GM19467 (cell line): Measurements from ENCODE around the gene SNX20.
A peak's percentile ranks its signal among the peaks of the same experiment; 100 is the strongest.

Experiments used
- ATAC-seq: cut with Tn5 transposase; IDR thresholded peaks from one replicate; pipeline ENCODE4 v1.9.1; 2021; ENCODE audit warnings: mild to moderate bottlenecking, moderate library complexity; ENCODE audit not compliant: unreplicated experiment

The SNX20 gene

GRCh38 chr16:50683689-50684374 lies 2.7 kb upstream of the SNX20 start:
- peak; percentile 57 for ATAC-seq

DNA sequence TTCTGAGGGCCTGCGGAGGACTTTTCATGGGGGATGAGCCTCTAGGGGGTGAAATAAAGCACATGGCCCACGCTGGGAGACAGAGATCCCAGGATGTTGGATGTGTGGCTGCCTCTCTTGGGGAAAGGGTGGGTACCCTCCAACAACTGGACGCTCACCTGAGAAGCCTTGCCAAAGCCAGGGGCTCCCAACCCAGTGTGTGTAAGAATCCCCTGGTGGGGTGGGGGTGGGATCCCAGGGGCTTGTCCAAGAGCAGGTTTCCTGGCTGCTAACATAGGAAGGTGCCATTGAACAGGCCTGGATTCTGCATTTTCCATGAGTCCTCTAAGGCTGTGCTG lies 587 bp downstream of the SNX20 start:
- ATAC-seq: no peak

DNA sequence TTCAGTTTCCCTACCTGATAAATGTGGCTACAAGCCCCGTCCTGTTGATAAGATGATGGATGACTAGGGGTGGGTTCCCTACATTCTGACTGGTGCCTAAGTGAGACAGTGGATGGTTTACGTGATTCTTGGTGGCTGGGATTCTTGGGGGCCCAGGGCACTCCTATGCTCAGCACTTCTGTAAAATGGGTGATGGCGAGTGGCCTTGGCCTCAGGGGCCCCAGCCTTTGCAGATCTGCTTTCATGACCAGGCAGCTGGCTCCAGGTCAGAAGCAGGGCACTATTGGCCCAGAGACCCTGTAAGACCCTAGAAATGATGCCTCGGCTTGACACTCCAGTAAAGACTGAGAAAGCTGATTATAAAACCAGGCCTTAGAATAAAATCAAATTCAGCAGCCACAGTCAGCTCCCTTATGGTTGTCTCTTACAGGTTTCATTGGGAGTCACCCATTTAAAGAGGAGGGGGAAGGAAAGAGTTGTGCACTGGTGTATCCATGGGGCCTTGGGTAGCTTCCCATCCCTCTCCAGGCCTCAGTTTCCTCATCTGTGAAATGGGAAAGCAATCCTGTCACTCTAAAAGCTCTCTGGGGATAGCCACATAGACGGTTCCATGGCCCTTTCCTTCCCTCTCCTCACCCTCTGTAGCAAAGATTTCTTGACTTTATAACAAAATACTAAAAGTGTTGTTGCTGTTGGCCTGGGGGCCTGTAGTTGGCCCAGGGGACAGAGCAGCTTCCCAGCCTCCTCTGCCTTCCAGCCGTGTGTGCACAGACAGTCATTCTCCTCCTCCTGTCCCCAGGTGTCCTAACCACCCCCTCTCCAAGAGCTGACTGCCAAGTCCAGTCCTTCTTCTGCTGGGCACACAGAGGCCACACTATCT lies 1.2 kb downstream of the SNX20 start:
- ATAC-seq: no peak

GRCh38 chr16:50679266-50679665 lies 1.8 kb downstream of the SNX20 start:
- no peak for ATAC-seq

GRCh38 chr16:50678531-50678930 lies 2.6 kb downstream of the SNX20 start:
- no peak for ATAC-seq

DNA sequence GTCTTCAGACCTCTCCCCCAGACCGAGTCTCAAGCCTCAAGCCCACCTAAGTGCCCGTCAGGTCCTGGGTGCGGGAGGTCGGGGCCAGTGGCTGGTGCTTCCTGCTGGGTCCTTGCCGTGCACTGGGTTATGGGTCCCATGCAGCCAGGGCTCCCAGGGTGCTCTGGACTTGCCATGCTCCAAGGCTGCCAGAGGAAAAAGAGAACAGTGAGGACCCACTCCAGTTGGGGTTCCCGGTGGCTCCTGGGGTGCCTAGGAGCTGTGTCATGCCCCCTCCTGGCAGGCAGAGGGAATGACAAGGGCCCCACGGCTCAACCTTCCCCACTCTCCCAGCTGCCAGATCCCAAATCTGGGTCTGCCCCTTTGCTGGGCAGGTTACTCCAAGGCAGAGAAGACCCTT lies 3.8 kb downstream of the SNX20 start:
- ATAC-seq: no peak

- no peak for ATAC-seq
Observed at GRCh38 chr16:50676684-50677225, 4.4 kb downstream of the SNX20 start.

DNA sequence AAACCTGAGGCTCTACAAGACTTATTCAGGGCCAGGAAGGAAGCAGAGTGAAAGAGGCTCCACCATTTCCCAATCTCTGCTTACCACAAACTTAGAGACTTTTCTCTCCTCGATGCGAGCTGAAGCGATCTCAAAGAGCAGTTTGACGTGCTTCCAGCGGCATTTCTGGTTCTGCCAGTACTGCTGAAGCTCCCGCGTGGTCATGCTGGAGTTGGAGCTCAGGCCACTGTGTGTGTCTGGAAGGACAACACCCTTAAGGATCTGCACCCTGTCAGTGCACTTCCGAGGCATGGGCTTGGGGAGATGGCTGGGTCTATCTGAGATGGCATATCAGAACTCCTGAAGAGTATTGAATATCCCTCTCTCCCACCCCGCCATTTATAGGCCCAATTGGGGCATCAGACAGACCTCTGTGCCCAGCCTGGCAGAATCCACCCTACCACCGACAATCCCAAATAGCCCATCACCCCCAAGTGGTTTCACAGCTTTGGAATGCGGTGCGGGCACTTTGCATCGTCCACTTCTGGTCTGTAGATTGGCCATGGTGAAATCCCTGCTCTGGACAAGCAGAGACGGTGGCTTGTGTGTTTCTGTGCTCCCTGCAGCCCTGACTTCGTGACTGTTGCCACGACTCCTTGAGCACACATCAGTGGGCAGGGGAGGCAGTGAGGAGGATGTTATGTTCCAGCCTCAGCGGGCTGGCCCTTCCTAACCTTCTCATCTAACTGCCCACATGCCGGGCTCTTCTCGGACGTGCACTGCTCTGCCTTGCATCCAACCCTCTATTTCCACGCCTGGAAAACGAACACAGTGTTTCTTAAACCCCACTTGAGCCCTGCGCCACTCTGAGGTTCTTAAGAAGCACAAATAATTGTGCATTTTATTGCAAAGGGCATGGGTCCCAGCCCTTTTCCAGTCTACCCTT lies 5.2 kb downstream of the SNX20 start:
- ATAC-seq: no peak

- ATAC-seq: no peak
Observed at GRCh38 chr16:50674831-50675230, 6.3 kb downstream of the SNX20 start.

DNA sequence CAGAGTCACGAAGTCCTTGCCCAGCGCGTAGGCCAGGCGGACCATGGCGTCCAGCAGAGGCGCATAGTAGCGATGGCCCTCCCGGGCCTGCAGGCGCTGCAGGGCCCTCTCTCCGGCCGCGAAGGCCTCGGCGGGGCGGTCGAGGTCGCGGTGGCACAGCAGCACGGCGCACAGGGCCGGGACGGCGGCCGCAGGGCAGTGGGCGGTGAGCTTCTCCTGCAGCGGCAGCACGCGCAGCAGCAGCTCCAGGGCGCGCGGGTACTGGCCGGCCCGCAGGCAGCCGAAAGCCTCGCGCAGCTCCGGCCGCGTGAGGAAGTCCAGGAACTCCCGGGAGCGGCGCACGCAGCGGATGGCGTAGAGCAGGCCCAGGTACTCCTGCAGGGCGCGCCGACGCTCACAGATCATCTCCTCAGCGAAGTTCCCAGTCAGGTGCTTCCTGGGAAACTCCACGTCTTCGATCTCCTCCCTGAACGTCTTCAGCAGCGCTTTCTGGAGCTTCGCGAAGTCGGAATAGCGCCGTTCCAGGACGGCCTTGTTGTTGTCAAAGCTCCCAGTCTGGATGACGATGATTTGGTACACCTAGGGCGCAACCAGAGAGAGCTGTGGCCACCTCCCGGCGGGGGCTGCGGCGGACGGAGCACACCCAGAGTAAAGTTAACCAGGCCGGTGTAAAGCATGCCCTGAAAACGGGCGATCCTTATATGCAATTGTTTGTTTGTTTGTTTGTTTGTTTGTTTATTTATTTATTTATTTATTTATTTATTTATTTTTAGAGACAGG lies 7.4 kb downstream of the SNX20 start:
- ATAC-seq: no peak

DNA sequence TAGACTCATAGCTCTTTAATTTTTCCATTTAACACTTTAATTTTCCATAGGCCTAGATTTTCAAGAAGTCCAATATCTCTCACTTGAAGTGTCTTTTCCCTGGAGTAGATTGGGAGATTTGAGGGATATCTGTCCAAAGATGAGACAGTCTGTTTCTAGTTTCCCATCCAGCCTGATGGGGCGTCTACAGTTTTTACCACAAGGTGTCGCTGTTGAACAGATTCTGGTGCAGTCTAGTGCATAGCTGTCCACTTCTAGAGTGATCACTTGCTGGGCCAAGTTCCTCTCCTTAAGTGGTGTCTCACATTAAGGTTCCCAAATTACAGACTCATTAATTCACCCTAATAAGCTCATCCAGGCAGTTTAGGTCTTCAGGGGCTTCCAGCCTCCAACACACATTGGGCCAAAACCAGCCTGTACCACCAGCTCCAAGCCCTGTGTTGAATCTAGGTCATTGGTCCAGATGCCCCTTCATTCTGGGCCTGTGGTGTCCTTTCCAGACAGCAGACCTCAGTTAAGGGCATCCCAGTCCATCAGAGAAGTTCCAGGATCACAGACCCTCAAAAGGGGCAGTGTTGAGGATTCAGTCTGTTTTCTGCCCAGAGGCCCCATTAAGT lies 9.4 kb downstream of the SNX20 start:
- no peak for ATAC-seq

- ATAC-seq: no peak
Observed at GRCh38 chr16:50670476-50670875, 10.6 kb downstream of the SNX20 start.

DNA sequence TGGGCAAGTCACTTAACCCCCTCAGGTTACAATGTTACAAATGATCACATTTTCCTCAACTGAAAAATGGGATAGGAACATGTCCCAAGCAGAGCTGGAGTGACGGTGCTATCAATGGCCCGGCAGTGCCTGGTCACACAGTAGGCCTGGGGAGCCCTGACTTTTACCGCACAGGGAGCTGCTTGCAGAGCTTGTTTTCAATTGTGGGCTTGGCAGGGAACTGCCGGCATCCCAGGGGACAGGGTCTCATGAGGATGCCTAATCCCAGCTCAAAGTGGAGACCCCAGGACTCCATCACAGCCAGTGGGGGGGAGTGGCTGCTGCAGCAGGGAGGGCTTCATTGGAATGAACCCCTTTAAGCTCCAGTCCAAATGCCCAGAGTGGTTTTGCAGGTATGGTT lies 11.4 kb downstream of the SNX20 start:
- ATAC-seq: no peak

- ATAC-seq: no peak
Observed at GRCh38 chr16:50668368-50669008, 12.6 kb downstream of the SNX20 start.

DNA sequence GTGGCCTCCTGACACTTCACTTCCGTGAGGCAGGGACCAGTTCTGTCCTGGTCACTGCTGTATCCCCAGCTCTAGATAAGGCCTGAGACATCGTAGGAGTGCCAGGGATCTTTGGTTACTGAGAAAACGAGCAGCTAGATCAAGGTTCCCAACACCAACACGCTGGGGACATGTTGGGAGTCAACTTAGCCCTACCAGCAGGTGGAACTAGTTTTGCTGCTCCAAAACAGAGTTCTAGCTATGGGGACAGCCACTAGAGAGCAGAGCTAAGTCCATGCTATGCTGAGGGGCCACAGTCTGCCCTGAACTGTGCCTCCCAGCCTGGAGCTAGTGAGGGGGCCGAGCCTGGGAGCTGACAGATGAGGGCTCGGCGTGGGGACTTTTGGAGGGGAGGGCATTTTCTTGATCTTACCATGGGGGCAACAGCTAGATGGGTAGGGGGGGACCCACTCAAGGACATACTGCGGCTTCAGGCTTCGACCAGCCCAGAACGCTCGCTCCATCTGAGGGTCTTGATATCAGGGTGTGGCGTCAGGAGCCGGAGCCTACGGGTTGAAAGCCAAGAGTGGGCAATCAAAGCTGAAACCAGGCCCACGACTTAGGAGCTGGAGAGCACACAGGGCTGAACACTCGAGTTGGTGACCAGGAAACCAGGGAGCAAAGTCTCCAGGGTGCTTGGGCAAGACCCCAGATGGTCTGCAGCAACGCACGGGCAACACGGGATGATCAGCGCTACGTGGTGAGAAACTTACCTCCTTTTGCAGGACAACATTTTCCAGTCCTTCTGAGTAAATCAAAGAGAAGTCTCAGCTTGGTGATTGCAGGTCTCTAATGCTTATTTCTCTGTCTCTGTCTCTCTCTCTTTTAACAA lies 13.4 kb downstream of the SNX20 start:
- ATAC-seq: peak; percentile 11

DNA sequence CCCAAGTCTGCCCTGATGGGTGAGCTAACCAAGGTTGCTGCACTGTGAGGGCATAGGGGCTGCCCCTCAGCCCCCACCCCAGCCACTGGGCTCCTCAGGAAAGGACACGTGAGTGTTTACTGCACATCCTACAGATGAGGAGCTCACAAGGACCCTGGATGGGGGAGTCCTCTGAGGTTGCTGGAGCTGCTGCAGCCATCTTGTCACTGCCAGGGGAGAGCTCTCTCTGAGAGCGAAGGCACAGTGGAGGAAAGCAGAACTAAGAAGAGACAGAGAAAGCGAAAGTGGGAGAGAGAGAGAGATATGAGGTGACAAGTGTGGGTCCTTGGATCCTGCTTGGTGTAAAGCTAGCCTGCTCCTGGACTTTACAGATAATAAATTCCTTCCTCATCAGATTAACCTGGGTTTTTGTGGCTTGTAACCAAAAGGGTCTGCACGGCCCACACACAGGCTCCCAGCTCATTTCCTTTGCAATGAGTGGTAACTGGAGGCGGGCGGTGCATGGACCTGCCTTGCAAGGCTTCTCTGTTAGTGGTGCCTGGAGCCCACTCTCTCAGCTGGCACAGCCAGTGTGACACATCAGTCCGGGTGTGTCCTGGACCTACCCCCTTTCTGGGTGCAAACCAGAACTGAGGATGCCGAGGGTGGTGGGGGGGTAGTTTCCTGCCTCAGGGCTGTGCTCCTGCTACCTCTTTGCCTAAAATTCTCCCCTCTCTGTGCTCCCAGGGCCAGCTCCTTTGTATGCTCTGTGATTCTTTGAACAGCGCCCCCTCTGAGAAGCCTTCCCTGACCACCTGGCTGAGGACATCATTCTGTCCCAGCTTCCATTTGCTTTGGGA lies 14.2 kb downstream of the SNX20 start:
- ATAC-seq: peak; percentile 85

- no peak for ATAC-seq
Observed at GRCh38 chr16:50665128-50665878, 15.8 kb downstream of the SNX20 start.
